ENCODE results near the gene OSTC.
"Not testable (repeated sequence)": the region's sequence is repeated elsewhere in the genome, so short reads cannot be mapped to it uniquely, and the experiment has no call there.

OSTC gene

DNA sequence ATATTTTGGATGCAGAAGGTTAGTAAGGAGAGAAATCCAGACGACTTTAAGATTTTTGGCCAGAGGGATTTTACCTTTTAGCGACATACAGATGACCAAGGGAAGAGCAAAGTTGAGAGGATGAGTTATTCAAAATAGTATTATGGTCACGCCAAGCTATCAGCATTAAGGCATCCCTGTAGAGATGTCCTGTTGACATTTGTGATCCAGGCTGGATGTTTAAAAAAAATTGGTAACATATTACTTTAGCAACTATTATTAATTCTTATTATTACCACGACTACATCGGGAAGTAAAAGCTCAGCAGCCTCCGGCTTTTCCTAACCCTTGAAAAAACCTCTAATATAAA is 562 bp upstream of the OSTC start:
- no peak for DNase-seq

DNA sequence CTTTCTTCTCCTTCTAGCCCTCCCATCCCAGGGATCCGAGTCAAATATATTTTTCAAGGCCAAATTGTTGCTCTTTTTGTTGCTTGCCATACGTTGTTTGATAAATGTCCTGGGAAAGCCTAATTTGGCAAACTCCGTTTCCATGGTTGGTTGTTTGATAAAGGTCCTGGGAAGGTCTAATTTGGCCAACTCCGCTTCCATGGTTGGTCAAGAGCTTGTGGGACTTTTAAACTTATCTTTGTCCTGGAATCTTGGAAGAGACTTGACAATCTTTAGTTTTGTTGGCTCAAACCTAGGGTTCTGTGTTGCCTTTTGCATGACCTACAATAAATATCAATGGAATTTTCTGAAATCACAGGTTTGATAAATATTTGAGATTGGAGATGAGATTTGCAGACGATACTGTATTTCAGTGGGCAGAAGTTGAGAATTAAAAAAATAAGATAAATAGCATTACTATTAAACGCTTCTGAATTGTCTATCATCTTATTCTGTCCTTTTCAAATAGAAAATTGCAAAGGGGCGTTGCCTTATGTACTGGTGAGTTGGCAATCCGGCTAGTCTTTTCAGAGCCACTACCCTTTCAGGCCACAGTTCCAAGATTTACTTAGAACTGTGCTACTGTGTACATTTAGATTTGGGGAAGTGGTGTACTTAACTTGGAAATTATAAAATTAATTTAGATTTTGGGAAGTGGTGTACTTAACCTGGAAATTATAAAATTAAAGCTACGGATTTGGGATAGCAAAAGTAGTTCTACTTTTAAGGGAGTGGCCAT is 804 bp downstream of the OSTC start:
- DNase-seq, result peak; percentile 43 to 70 (median 65)

DNA sequence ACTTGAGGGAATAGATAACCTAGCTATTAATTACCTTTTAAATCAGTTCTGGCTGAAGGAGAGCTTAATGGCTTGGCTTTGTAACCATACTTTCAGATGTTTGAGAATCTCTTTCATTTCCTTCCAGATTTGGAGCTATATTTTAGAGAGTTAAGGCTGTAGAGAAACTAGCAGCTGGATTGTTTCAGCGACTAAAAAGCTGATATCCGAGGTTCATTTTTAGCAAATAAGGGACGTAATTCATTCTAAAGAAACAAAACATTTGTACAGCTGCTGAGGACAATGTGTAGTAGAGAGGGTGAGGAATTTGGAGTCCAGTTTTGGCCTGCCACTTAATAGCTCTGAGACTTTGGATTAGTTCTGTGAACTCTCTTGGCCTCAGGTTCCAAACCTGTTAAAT is 12.2 kb downstream of the OSTC start:
- no peak for DNase-seq

DNA sequence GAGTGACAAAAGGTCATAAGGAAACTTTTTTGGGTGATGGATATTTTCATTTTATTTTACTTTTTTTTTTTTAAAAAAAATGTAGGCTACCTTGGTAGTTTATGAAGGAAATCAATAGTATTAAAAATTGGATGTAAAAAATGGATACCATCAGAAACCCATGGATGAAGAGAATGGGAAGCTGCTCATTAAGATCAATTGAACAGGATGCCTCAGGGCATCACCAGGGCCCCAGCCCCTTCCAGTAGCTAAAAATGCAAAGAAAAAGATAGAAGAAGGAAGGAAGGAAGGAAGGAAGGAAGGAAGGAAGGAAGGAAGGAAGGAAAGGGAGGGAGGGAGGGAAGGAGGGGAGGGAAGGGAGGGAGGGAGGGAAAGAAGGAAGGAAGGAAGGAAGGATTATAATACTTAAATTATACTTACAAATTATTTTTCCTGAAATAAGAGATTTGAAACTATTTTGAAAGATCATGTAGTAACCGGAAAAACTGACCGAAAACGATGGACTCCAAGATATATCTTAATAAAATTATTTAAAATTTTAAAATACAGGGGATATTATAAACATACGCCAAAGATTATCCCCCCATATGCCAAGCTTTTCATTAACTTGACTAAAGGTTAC is 24.1 kb downstream of the OSTC start:
- no peak for DNase-seq

DNA sequence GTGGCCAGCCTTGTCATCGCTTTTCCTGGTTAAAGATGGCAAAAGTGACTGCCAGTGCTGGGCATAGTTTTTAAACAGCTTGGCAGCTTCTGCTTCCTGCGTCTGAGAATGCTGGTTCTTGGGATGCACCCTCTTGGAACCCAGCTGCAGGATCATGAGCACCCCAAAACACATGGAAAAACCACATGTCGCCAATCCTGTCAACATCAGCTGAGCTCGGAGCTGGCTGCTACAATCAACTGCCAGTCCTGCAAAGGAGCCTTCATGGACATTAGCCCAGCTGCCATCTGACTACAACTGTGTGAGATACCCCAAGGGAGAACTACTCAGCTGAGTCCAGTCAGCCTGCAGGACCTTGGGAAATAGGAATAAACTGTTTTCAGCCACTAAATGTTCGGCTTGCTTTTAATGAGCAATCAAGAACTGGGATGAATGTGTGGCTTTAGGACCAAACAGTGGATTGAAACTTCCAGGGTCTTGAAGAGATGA is 31.0 kb downstream of the OSTC start:
- no peak for DNase-seq

DNA sequence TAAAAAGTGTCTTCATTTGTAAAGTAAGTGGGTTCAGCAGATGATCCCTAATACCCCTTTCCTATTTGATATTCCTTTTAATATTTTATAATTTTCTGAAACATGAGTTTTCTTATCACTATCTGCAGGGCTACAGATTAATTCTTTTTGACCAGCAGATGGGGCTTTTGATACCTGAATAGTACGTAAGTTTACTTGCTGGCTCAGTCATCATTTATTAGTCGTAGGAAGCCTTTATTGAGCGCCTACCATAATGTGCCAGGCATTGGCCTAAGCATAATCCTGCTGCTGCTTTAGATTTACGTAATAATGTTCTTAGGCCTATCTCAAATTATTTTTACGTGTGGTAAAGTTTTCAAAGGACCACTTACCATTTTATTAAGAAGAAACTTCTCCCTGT is 33.1 kb downstream of the OSTC start:
- DNase-seq, result peak in 2 of 3 donors; percentile 4 to 9

DNA sequence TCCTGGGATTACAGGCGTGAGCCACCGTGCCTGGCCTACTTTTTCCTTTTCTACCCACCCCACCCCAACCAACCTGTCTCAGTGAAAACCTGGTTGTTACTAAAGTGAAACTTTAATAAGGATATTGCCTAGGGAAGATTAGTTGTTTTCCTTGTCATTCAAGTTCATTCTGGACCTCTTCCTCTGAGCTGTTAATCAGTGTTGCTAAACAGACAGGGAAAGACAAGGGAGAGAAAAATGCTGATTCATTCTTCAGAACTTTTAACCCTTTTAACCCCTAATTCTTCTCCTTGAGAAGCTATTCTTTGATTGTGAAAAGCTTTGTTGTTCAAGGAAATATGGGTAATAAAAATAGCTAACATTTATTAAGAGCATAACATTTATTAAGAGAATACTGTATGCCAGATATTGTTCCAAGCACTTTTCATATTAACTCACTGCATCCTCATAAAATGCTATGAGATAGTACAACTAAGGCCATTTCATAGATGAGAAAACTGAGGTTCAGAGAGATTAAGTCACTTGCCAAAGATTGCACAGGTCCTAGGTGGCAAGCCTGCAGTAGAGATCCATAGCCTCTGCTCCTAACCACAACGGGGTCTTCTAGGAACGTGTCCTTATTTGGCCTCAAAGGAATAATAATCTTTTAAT is 34.8 kb downstream of the OSTC start:
- no peak for DNase-seq

DNA sequence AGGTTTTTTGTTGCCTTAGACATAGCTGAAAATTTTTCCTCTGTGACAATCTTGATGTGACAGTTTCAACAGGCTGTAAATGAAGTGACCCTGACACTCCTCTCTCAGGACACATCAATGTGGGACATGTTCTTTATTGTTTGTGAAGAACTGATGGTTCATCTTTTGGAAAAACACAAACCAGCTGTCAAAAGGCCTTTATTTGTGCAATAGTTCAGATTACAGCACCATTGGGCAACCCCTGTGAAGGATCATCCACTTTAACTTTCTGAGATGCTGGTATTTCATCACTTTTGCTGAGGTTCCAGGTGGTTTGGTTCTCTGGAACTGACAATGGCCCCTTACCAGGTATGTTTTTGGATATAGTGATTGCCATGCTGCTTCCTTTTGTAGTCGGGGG is 40.3 kb downstream of the OSTC start:
- DNase-seq, result no peak

DNA sequence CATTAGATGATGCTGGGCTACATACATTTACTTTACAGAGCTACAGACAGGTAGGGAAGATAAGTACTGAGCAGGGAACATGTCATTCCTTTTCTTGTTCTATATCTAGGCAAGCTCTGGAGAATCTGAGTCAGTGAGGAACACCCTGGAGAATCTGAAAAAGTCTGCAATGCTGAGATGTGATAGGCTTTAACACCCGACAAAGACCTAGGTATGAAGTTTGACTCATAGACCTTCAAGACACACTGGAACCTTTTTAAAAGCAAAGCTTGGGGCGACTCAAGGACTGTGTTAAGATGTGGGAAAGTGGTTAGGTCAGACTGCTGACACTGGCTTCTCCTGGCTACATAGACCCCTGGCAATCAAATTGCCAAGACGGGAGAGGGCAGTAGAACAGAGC is 42.8 kb downstream of the OSTC start:
- no peak for DNase-seq

DNA sequence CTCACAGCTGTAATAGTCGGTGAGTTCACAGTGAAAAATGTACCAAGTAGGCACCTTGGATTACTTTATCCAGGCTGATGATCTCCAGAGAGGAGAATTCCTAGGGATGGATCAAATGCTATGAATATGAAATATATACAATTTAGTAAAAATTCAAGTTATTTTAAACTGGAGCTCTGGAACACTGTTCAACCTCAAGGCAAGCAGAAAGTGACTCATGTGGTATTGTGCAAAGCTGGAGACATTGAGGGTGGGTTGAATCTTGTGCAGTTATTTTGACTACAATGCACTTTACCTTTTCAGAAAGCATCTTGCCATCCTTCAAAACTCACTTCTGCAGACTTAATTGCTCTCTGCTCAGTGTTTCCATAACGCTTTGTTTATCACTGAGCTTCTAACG is 43.4 kb downstream of the OSTC start:
- no peak for DNase-seq

DNA sequence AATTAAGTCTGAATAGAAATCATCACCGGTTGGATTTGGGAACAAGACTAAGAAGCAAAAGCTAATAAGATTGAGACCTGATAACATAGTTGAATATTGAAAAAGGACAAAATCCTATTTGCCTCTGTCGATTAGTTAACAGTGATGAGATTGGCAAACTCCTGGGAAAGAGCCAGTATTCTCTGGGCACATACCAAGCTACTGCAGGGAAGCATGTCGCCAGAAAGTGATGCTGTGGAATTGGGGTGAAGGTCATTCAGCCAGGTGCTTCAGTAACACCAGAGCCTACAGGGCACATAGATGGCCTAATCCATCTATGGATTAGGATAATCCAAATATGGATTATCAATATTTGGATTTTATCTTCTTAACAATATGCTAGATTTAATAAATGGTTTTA is 44.0 kb downstream of the OSTC start:
- DNase-seq, result no peak

DNA sequence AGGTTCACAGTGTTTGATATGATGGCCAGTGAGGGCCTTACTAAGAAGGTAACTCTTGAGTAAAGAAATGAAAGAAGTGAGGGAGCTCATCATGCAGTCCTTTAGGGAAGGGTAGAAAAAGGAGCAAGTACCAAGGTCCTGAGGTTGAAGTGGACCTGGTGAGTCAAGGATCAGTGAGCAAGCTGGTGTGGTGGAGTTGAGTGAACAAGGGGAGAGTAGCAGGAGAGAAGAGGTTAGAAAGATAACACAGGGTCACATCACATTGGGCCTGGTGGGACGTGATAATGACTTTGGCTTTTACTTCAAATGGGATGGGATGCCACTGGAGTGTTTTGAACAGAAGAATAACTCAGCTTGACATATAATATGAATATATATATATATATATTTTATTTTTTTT is 44.7 kb downstream of the OSTC start:
- no peak for DNase-seq

DNA sequence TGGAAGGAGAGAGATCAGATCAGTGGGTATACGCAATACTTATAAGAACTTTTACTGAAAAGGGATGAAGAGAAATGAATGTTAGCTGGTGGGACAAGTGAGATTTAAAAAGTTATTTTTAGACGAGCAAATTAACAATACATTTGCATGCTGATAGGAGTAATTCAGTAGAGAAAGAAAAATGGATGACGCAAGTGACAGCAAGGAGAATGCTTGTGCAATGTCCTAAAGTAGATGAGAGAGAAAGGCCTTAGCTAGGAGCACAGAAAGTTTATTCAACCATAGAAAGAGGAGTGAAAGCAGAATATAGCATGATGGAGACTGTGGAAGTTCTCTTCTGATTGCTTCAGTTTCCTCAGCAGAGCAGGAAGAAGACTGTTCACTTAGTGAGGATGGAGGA is 45.8 kb downstream of the OSTC start:
- DNase-seq, result no peak

DNA sequence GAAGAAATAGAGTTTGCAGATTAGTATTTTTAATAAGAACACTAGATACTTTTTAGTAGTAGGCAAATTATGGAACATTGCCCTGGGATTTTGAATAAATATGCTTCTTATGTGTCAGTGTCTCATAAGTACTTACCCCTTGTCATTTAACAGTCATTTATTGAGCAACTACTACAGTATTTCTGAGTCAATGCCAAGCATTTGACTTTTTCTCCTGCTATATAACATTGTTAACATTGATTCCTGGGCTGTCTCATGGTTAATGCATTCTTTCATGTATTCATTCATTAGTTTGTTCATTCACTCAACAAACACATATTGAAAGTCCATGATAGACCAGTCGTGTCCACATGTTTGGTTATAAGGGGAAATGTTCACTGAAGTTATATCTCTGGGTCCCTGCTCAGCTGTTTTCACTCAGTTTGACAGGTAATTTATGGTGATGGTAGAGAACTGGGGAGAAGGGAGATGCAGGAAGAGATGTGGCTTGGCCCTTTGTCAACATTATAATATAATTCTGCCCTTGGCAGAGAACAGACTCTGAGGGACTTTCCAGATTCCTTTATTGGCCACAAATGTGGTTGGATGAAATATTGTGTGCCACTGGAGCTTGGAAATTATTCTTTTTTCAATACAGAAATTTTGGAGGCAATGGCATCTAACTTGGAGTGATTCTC is 49.8 kb downstream of the OSTC start:
- no peak for DNase-seq

DNA sequence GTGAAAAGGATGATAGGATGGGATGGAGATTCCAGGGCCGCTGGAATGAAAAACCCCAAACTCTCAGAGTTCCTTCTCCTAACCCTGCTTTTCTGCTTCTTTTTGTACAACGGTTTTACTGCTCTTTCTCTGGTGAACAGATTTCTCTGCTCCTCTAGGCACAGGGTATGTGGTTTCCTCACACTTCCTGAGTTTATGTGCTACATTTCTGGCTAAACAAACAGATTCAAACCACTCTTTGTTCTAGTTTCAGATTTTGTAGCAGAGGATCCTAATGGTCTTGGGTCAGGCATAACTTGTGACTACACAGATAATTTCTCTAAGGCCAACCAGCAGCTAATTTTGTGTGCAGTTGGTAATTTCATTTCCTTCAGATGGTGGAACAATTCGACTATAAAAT is 52.6 kb downstream of the OSTC start:
- DNase-seq, result no peak

DNA sequence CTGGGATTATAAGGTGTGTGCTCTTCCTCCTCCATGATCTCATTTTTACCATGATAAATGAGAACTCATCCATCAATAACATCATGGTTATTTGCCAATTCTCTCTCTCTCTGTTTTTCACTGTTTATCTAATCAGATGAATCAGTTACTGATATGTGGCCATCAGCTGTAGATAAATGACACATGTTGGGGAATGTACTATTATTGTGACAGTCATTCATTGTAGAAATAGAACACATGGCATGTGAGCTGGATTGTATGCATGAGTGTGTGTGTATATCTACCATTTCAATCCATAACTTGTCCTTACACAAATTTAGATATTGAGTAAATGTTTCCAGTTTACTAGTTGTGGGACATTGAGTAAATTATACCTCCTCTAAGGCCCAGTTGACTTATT is 53.0 kb downstream of the OSTC start:
- DNase-seq, result no peak

DNA sequence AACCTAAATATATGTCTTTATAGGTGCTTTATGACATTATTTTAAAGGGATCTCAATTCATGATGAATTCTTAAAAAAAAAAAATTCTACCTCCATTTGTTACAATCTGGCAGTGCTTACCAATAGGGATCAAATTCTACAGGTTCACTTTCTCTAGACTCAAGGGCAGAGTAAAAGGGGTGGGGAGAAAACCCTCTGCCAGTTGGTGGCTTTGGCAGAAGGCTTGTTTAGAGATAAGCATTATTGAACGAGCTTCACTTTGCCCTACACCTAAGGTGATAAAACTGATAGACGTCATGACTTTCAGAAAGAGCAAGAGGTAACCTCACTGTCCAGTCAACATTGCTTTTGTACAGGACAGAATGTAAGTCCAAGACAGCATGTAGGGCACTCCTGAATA is 53.6 kb downstream of the OSTC start:
- DNase-seq, result no peak

DNA sequence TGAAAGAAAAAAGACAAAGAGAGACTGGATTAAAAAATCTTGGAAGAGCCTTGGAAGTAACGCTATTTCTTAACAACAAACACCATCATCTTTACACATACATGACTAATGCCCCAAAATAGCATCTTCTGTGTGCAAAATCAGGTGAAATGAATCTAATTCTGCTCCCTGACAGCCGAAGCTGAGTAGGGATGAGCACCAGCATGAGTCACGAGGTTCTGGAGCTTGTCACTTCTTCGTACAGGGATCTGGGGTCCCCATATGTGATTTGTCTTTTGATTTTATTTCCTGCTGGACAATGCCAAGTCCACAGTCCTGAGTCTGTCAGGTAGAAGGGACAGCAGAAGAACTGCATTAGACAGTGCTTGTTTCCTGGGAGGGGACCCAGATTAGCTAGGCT is 55.9 kb downstream of the OSTC start:
- DNase-seq, result no peak

DNA sequence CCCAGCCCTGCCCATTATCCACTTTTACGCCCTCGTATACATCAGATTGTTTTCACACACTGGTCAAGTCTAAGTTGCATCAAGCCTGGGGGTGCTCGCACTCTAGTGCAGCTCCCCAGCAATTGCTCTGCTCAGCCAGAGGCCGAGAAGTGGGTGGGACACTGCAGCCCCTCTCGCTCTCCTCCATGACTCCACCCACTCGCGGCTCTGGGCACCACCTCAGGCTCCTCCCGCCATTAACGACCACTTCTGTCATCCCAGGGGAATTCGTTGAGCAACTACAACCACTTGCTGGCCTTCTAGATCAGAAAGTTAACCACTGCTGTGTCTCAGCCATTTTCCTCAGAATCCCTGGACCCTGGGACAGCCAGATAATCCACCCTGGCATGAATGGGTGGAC is 58.8 kb downstream of the OSTC start:
- no peak for DNase-seq

DNA sequence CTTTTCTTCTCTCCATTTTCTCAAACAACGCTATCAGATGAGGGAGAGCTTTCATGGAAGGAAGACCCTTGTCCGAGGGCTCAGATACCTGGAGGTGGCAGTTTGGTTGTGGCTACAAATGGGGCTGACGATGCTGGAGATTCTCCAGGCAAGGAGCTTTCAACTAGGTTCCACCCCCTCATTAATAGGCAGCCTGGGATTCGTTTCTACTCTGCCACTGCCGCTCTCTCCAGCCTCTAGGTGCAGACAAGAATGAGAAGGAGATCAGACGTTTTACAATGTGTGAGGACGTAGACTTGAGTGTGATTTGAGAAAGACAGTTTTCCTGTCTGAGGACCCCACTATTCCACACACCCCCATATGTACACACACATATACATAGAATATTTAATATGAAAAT is 59.3 kb downstream of the OSTC start:
- DNase-seq, result no peak

DNA sequence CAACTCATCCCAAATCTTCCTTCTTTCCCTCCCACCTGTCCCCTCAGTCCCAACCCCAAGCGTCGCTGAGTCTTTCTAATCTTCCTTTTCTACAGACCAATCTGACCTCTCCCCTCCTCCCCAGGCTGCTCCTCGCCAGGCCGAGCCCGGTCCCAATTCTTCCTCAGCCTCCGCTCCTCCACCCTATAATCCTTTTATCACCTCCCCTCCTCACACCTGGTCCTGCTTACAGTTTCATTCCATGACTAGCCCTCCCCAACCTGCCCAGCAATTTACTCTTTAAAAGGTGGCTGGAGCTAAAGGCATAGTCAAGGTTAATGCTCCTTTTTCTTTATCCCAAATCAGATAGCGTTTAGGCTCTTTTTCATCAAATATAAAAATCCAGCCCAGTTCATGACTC is 60.2 kb downstream of the OSTC start:
- DNase-seq, result not testable (repeated sequence)

DNA sequence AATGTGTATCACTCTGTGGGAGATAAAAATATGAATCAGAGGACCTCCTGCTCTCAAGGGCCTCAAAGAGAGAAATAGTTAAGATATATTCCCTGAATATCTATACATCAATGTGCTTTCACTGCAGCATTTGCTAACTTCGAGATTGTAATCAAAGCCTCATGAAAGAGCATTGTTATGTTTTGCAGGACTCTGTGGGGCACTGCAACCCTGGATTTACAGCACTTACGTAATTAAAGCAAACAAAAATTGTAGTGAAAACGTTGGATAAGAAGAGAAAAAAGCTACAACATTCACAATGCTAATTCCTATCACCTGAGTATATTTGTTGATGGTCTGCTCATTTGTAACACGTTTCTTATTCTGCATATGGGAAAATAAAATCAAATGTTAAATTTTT is 64.5 kb downstream of the OSTC start:
- DNase-seq, result no peak

DNA sequence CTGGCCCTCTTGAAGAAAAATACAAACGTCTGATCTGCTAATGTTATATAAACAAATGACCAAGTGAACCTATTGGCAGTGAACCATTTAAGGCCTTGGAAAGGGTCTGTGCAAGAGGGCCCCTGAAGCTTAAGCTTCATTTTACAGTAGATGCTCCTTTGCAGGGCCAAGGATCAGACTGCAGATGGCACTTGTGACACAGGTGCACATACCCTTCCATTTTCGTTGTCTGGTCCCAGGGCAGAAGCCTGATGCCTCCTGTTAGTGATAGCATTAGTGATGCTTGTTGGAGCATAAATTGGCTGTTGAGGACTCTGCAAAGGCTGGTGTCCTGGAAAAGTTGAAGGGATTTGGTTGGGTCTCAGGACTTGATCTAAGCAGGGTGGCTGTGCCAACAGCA is 65.9 kb downstream of the OSTC start:
- no peak for DNase-seq

DNA sequence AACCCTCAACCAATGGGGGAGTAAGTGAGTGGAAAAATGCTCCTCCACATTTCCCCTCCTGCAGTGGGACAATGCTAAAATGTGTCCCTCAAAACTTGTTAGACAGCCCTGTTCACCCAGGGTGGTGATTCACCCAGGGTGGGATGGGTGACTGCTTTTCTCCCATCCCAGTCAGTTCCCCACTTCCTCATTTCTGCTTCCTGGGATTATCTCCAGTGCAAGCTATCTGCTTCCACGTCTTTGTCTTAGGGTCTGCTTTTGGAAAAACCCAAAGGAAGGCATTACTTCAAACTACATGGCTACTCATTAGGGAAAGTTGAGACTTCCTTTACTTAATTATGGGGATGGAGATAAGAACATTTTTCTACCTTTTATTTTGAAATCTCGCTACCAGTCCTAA is 67.0 kb downstream of the OSTC start:
- no peak for DNase-seq
